Activated CD8-positive, alpha-beta memory T cell treated with anti-CD3 and anti-CD28 coated beads, Interleukin-2, amount 50 U/mL, for 1 hour (primary cell): ENCODE results near the gene MRGPRG.

Experiments
- DNase-seq: peaks from one replicate; pipeline ENCODE4 v3.0.0-alpha.2; 2020; ENCODE audit errors: extremely low read depth

MRGPRG gene

DNA sequence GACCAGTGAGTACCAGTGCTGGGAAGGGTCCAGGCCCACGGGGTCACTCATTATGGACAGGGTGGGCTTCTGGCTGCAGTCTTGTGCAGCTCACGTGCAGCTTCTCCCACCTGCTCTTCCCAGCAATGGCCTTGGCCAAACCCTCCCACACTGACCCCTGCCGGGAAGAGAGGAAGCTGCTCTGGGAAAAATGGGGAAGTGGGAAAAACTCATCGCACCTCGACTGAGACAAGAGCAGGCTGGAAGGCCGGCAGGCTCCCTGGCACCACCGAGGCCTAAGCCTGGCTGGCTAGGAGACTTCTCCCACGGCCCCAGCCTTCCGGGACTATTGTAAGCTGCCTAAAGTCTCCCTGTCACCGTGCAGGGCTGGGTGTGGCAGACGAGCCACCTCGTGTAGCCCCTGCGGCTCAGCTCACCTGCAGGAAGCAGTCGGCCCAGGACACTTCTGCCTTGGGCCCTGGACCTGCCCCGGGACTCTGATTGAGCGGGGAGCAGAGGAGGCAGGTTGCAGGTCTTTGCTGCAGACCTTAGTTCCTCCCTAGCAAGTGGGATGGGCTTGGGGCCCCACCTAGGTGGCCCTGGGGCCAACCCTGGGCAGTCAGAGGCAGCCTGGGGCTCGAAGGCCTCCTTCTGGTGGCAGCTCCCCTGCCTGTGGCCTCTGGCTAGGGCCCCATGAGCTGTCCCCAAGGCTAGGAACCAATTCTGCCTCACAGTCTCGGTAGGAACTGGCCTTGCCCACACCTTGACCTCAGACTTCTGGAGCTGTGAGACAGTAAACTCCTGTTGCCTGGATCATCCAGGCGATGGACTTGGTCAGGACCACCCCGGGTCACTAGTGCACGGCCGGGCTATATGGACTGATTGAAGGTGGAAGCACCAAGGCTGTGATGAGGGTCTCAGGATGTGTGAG is 23.1 kb downstream of the MRGPRG start:
- no peak for DNase-seq

- no peak for DNase-seq
Observed at GRCh38 chr11:3194016-3194816, 24.4 kb downstream of the MRGPRG start.

DNA sequence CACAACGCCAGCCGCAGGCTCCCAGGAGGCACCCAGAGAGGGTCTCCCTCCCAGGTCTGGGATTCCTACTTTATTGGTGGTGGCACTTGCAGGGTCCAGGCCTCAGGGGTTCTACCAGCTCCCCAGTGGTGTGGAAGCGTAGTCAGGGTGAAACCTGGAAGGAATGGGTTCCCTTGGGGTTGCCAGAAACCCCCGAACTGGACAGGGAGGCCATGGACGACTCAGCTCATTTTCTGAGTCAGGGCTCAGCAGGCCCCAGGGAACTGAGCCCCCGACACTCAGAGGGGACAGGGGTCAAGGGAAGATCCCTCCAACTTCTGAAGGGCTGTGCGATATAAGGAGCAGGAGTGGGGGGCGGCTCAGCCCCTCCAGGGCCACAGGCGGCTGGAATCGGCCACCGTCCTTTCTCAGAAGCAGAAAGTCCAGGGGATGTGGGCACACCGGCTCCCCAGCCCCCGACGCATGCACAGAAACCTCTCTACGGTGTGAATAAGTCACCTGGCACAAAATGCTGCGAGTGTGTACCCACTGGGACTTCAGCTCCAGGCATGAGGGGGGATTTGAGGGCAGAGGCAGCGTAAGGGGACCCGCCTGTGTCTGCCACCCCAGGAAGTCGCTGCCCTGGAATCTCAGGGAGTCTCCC is 25.1 kb downstream of the MRGPRG start:
- DNase-seq = no peak

- DNase-seq = no peak
Observed at GRCh38 chr11:3192511-3193372, 25.9 kb downstream of the MRGPRG start.

DNA sequence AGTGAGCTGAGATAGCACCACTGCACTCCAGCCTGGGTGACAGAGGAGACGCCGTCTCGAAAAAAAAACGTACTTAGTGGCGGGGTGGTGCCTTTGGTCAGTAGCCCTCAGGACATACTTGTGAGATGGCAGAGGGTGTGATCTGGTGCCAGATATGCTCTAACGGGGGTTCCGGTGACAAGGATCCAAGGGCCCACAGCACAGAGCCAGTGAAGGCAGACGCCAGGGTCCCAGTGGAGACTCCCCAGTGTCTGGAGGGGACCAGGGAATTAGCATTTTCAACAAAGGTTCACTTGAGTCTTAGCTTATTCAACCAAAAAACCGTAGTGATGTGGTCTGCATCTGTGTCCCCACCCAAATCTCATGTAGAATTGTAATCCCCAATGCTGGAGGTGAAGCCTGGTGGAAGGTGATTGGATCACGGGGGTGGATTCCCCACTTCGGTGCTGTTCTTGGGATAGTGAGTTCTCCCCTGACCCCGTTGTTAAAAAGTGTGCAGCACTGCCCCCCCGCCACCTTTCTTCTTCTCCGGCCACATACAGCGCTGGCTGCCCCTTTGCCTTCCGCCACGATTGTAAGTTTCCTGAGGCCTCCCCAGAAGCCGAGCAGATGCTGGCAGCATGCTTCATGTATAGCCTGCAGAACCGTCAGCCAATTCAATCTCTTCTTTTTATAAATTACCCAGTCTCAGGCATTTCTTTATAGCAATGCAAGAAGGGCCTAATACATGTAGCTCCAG is 26.9 kb downstream of the MRGPRG start:
- DNase-seq = no peak

DNA sequence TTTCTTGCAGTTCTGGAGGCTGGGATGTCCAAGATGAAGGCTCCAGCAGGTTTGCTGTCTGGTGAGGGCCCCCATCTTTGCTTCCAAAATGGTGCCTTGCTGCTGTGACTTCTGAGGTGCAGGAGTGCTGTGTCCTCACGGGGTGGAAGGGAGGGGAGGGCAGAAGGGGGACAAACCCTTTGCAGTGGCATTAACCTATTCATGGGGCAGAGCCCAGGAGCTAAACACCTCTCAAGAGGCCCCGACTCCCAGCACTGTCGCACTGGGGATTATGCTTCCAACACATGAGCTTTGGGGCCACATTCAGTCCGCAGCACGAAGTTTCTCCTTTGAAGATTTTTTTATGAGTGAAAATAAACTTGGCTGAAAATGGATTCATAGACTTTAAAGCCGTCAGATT is 28.0 kb downstream of the MRGPRG start:
- no peak for DNase-seq

DNA sequence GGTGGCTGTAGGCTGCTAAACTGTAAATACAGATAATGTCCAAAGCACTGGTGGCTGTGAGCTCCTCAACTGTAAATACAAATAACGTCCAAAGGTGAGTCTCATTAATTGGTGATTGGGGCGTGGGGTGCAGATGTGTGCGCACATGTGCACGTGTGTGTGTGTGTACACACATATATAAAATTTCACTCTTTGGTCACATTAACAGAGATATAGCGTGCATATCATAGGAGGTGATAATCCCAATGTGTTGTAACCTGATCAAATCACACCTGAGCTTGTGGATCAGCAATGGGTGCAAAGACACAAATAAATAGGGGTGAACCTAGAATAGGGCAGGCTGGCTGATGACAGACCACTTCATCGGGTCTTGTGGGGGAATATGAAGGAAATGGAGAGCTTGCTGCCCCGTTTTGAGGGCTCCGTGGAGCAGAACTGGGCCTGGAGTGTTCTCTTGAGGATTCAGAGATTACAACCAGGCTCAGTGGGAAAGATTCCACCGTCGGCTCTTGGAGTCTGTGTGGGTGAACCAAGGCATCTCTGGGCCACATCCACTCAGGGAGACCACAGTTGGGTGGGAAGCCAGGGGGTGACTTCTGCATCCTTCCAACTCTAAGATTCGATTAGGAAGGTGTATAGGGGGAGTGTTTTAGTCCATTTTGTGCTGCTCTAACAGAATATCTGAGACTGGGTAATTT is 28.6 kb downstream of the MRGPRG start:
- DNase-seq = no peak

GRCh38 chr11:3189196-3189843 is 29.3 kb downstream of the MRGPRG start:
- no peak for DNase-seq

- no peak for DNase-seq
Observed at GRCh38 chr11:3188496-3189195, 30.0 kb downstream of the MRGPRG start.

- no peak for DNase-seq
Observed at GRCh38 chr11:3186166-3186953, 32.3 kb downstream of the MRGPRG start.

GRCh38 chr11:3184732-3185347 is 33.8 kb downstream of the MRGPRG start:
- no peak for DNase-seq

DNA sequence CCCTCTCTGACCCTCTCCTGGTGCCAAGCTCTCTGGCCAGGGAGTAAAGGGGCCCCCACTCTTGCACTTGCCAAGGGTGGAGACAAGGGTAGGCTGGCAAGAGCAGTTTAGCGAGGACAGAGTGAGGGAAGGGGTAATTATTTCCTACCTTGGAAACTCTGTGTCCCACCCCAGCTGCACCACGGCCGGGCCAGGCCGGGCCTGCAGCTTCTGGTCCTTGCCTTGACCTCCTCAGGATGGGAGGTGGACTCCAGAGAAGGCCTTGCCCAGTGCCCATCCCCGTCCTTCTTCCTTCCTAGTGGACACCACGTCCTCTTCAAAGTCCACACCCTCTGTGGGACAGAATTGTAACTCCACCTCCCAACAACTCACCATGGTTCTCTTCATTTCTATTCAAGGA is 35.1 kb downstream of the MRGPRG start:
- DNase-seq = no peak

GRCh38 chr11:3182462-3182852 is 36.2 kb downstream of the MRGPRG start:
- no peak for DNase-seq

DNA sequence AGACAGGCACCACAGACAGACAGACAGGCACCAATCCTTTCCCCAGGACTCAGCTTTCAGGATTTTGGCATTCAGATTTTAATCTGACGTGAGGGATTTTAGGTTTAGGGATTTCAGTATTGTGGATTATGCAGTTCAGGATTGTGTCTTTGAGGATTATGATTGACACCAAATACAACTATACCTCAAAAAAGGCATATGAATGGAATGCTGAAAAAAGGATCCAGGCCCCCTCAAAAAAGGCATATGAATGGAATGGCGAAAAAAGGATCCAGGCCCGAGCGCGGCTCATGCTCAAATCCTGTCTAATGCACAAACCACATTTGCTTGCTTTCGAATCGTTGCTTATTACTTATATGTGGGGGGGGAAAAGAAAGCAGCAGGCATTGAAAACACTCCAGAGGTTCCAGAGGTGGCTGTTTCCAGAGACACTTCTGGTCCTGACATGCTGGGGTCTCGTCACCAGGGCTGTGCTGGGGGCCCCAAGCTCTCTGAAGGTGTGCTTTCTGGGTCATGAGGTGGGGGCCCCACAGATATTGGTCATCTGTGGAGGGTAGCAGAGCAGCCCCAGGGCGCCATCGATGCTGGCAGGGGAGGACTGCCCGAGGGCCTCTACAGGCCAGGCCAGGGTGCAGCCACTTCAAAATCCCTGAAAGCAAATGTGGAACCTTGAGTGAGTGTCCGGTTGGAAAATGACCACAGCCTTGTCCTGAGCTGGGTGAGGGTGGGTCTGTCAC is 36.7 kb downstream of the MRGPRG start:
- DNase-seq = no peak

DNA sequence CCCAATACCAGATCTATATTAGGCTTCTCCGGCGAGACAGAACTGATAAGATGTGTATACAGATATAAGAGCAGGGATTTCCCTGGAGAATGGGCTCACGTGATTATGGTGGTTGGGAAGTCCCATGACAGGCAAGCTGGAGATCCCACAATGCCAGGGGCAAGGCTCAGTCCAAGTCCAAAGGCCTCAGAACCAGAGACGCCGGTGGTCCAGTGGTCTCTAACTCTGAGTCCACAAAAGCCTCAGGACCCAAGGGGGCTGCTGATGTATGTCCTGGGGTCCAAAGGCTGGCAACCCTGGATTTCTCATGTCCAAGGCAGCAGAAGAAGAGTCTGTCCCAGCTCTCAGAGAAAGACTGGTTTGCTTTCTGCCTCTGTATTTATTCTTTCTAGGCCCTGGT is 37.7 kb downstream of the MRGPRG start:
- DNase-seq = no peak

DNA sequence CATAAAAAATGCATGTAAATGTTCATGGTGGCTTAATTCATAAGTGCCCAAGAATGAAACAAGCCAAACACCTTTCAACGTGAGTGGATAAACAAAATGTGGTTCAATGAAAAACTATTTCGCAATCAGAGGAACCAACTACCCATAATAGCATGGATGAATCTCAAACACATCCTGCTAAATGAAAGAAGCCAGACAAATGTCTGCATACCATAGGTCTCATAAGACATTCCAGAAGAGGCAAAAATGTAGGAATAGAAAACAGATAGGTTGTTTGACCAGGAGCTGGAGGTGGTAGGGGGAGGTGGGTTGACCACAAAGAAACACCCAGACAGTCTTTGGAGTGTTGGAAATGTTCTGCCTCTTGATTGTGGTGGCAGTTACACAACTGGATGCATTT is 40.3 kb downstream of the MRGPRG start:
- no peak for DNase-seq

- no peak for DNase-seq
Observed at GRCh38 chr11:3177931-3178330, 40.7 kb downstream of the MRGPRG start.
